CD8-positive, alpha-beta memory T cell (primary cell): ENCODE data around the gene PPP1R1B. TPM values are rescaled to one million over a fixed set of nuclear protein-coding genes. Genes with fewer than 3 reads are reported as not detected.

ENCODE experiments used
- CTCF ChIA-PET: fragments of 350-600 bp; sonication (Branson Sonifier 250); formaldehyde crosslinking; loops from one replicate; lab custom pipeline; 2021; ENCODE audit warnings: antibody characterized with exemption; lab: Charles Lee
- POLR2A ChIA-PET: fragments of 350-600 bp; sonication (Branson Sonifier 250); formaldehyde crosslinking; loops from one replicate; lab custom pipeline; 2021; ENCODE audit warnings: antibody characterized with exemption; lab: Charles Lee
- DNase-seq, 5 donors: peaks; one replicate each; pipeline versions ENCODE4 v3.0.0 to v3.0.0-alpha.2; 2020 to 2022; ENCODE audit warnings: mixed read lengths in 1 of 5
- H3K27ac ChIP-seq: one replicate; pipeline ENCODE4 v1.7.0; 2013; ENCODE audit warnings: low read depth, mild to moderate bottlenecking, low read length, moderate library complexity
- H3K27me3 ChIP-seq: 2 replicates; pipeline ENCODE4 v1.7.0; 2013; ENCODE audit warnings: low read length, mild to moderate bottlenecking; ENCODE audit not compliant: insufficient read depth, poor library complexity, severe bottlenecking
- H3K36me3 ChIP-seq: 2 replicates; pipeline ENCODE4 v1.7.0; 2013; ENCODE audit warnings: mild to moderate bottlenecking, low read length, moderate library complexity; ENCODE audit not compliant: insufficient read depth
- H3K4me1 ChIP-seq: 2 replicates; pipeline ENCODE4 v1.7.0; 2013; ENCODE audit warnings: mild to moderate bottlenecking, low read length, moderate library complexity; ENCODE audit not compliant: insufficient read depth
- H3K4me3 ChIP-seq: 2 replicates; pipeline ENCODE4 v1.7.0; 2013; ENCODE audit warnings: mild to moderate bottlenecking, low read length
- H3K9me3 ChIP-seq: 2 replicates; pipeline ENCODE4 v1.7.0; 2013; ENCODE audit warnings: mild to moderate bottlenecking, low read length
- H3K27ac Mint-ChIP-seq, 8 donors: one replicate each; pipeline ENCODE4 v1.8.0; 2020 to 2021; ENCODE audit warnings: mixed read lengths in 8 of 8, mild to moderate bottlenecking in 6 of 8, inconsistent platforms in 3 of 8, moderate library complexity in 3 of 8
- H3K27me3 Mint-ChIP-seq, 2 donors: one replicate each; pipeline ENCODE4 v1.8.0; 2020 to 2021; ENCODE audit warnings: mixed read lengths in 2 of 2, mild to moderate bottlenecking in 1 of 2, moderate library complexity in 1 of 2
- H3K36me3 Mint-ChIP-seq, 3 donors: one replicate each; pipeline ENCODE4 v1.8.0; 2020 to 2021; ENCODE audit warnings: mixed read lengths in 3 of 3, inconsistent platforms in 1 of 3, mild to moderate bottlenecking in 1 of 3
- H3K4me1 Mint-ChIP-seq, 3 donors: one replicate each; pipeline ENCODE4 v1.8.0; 2020 to 2021; ENCODE audit warnings: mixed read lengths in 3 of 3, inconsistent platforms in 1 of 3, mild to moderate bottlenecking in 1 of 3
- H3K4me3 Mint-ChIP-seq, 7 donors: one replicate each; pipeline ENCODE4 v1.8.0; 2020 to 2021; ENCODE audit warnings: mixed read lengths in 7 of 7, mild to moderate bottlenecking in 6 of 7, moderate library complexity in 4 of 7, inconsistent platforms in 2 of 7
- H3K9me3 Mint-ChIP-seq, 5 donors: one replicate each; pipeline ENCODE4 v1.8.0; 2020 to 2022; ENCODE audit warnings: mixed read lengths in 5 of 5, mild to moderate bottlenecking in 3 of 5, moderate library complexity in 2 of 5, inconsistent platforms in 1 of 5
- polyA plus RNA-seq: library from polyadenylated mRNA; unstranded; fragments of 300-500 nt; fragmentation: Illumina TruSeq; gene quantifications from one replicate; pipeline ENCODE4 v1.2.3, GENCODE V29; 2021
- total RNA-seq, 2 experiments: library from RNA; stranded (reverse); gene quantifications; one replicate each; pipeline ENCODE4 v1.2.3, GENCODE V29; 2021

The PPP1R1B gene
- total and polyA plus RNA-seq, 3 experiments from 2014 or later, result not detected

- Mint-ChIP-seq H3K9me3 (no peaks in the 10 kb centered on the region), H3K27me3 (no peaks in the 10 kb centered on the region), H3K27ac (peak overlapping the region in 7 of 8 donors; percentile 28 to 88 (median 70)), H3K4me1 (peaks cover 70 to 89% (median 80%) of the 10 kb centered on the region in 3 donors), H3K4me3 (peak overlapping the region; percentile 34 to 77 (median 57)), H3K36me3 (peaks cover 0 to 22% (median 0%) of the 10 kb centered on the region in 3 donors)
- Histone ChIP-seq H3K9me3 (no peaks in the 10 kb centered on the region), H3K27me3 (no peaks in the 10 kb centered on the region), H3K4me1 (peaks cover 78% of the 10 kb centered on the region), H3K27ac (no peak overlapping the region), H3K36me3 (no peaks in the 10 kb centered on the region), H3K4me3 (no peak overlapping the region)
- ChIA-PET CTCF (interaction anchor here (1.0 to 5.1 kb wide), 2 partner anchors 13 to 18 kb away, joined by 4 to 34 read pairs; no protein-coding TSS in a partner anchor), POLR2A (no interaction called here)
- no peak for DNase-seq
Measured at GRCh38 chr17:39639566-39640458, 13.1 kb downstream of the PPP1R1B start.

GRCh38 chr17:39640591-39641031, 13.9 kb downstream of the PPP1R1B start:
- H3K4me1 Mint-ChIP-seq, result peaks cover 74 to 93% (median 83%) of the 10 kb centered on the region in 3 donors
- Histone ChIP-seq H3K4me3 (no peak overlapping the region), H3K4me1 (peaks cover 78% of the 10 kb centered on the region), H3K27ac (no peak overlapping the region), H3K36me3 (no peaks in the 10 kb centered on the region), H3K9me3 (no peaks in the 10 kb centered on the region), H3K27me3 (no peaks in the 10 kb centered on the region)
- peaks cover 0 to 26% (median 0%) of the 10 kb centered on the region in 3 donors for H3K36me3 Mint-ChIP-seq
- no peaks in the 10 kb centered on the region for H3K9me3 Mint-ChIP-seq
- DNase-seq, result no peak
- ChIA-PET POLR2A (no interaction called here), CTCF (interaction anchor here (1.0 to 5.1 kb wide), 3 partner anchors 12 to 19 kb away, joined by 4 to 34 read pairs (median 5); no protein-coding TSS in a partner anchor)
- peak overlapping the region in 4 of 8 donors; percentile 32 to 78 (median 52) for H3K27ac Mint-ChIP-seq
- peak overlapping the region in 4 of 7 donors; percentile 35 to 59 (median 54) for H3K4me3 Mint-ChIP-seq
- no peaks in the 10 kb centered on the region for H3K27me3 Mint-ChIP-seq

GRCh38 chr17:39641097-39641496, 14.3 kb downstream of the PPP1R1B start:
- H3K4me1 ChIP-seq, result peaks cover 75% of the 10 kb centered on the region
- peak overlapping the region in 1 of 7 donors; percentile 8 for H3K4me3 Mint-ChIP-seq
- no peak overlapping the region for H3K27ac ChIP-seq
- H3K9me3 Mint-ChIP-seq, result no peaks in the 10 kb centered on the region
- POLR2A ChIA-PET, result no interaction called here
- no peaks in the 10 kb centered on the region for H3K36me3 ChIP-seq
- H3K27ac Mint-ChIP-seq, result peak overlapping the region in 1 of 8 donors; percentile 73
- H3K9me3 ChIP-seq, result no peaks in the 10 kb centered on the region
- H3K36me3 Mint-ChIP-seq, result peaks cover 0 to 26% (median 0%) of the 10 kb centered on the region in 3 donors
- peak overlapping the region; percentile 8 for H3K4me3 ChIP-seq
- DNase-seq, result no peak
- CTCF ChIA-PET, result interaction anchor here (1.0 to 5.1 kb wide), 3 partner anchors 12 to 19 kb away, joined by 4 to 34 read pairs (median 5); no protein-coding TSS in a partner anchor
- H3K4me1 Mint-ChIP-seq, result peaks cover 73 to 91% (median 84%) of the 10 kb centered on the region in 3 donors
- H3K27me3 ChIP-seq, result no peaks in the 10 kb centered on the region
- H3K27me3 Mint-ChIP-seq, result no peaks in the 10 kb centered on the region

- CTCF ChIA-PET, result interaction anchor here (1.4 to 5.1 kb wide), 2 partner anchors 11 to 19 kb away, joined by 5 to 34 read pairs; no protein-coding TSS in a partner anchor
- peaks cover 0 to 26% (median 0%) of the 10 kb centered on the region in 3 donors for H3K36me3 Mint-ChIP-seq
- H3K27ac ChIP-seq, result no peak overlapping the region
- H3K9me3 Mint-ChIP-seq, result no peaks in the 10 kb centered on the region
- no peak overlapping the region for H3K4me3 Mint-ChIP-seq
- no peaks in the 10 kb centered on the region for H3K27me3 ChIP-seq
- no peaks in the 10 kb centered on the region for H3K36me3 ChIP-seq
- no peaks in the 10 kb centered on the region for H3K9me3 ChIP-seq
- no peaks in the 10 kb centered on the region for H3K27me3 Mint-ChIP-seq
- peak overlapping the region in 3 of 8 donors; percentile 10 to 84 (median 26) for H3K27ac Mint-ChIP-seq
- no peak for DNase-seq
- peaks cover 66 to 86% (median 79%) of the 10 kb centered on the region in 3 donors for H3K4me1 Mint-ChIP-seq
- H3K4me1 ChIP-seq, result peaks cover 67% of the 10 kb centered on the region
- POLR2A ChIA-PET, result no interaction called here
- peak overlapping the region; percentile 8 for H3K4me3 ChIP-seq
Measured at GRCh38 chr17:39641883-39642282, 15.1 kb downstream of the PPP1R1B start.

GRCh38 chr17:39642291-39643074, 15.7 kb downstream of the PPP1R1B start:
- no peak overlapping the region for H3K4me3 ChIP-seq
- Mint-ChIP-seq H3K27me3 (no peaks in the 10 kb centered on the region), H3K4me3 (peak overlapping the region in 2 of 7 donors; percentile 2 to 44), H3K36me3 (peaks cover 0 to 23% (median 0%) of the 10 kb centered on the region in 3 donors), H3K27ac (peak overlapping the region in 6 of 8 donors; percentile 38 to 92 (median 64)), H3K9me3 (no peaks in the 10 kb centered on the region), H3K4me1 (peaks cover 63 to 88% (median 77%) of the 10 kb centered on the region in 3 donors)
- no peak overlapping the region for H3K27ac ChIP-seq
- no peaks in the 10 kb centered on the region for H3K27me3 ChIP-seq
- H3K9me3 ChIP-seq, result no peaks in the 10 kb centered on the region
- H3K4me1 ChIP-seq, result peaks cover 67% of the 10 kb centered on the region
- no peak for DNase-seq
- no peaks in the 10 kb centered on the region for H3K36me3 ChIP-seq
- ChIA-PET CTCF (interaction anchor here (1.5 kb wide), 1 partner anchor 11 kb away, joined by 3 read pairs; no protein-coding TSS in a partner anchor), POLR2A (no interaction called here)

GRCh38 chr17:39643271-39643670, 16.5 kb downstream of the PPP1R1B start:
- H3K36me3 ChIP-seq, result no peaks in the 10 kb centered on the region
- peaks cover 60% of the 10 kb centered on the region for H3K4me1 ChIP-seq
- Mint-ChIP-seq H3K9me3 (no peaks in the 10 kb centered on the region), H3K4me1 (peaks cover 55 to 83% (median 69%) of the 10 kb centered on the region in 3 donors), H3K27me3 (no peaks in the 10 kb centered on the region), H3K27ac (peak overlapping the region in 5 of 8 donors; percentile 38 to 66 (median 61)), H3K36me3 (peaks cover 0 to 19% (median 0%) of the 10 kb centered on the region in 3 donors), H3K4me3 (no peak overlapping the region)
- no peaks in the 10 kb centered on the region for H3K27me3 ChIP-seq
- no peak for DNase-seq
- no peaks in the 10 kb centered on the region for H3K9me3 ChIP-seq
- ChIA-PET CTCF (interaction anchor here (1.5 to 2.8 kb wide), 2 partner anchors 11 to 21 kb away, joined by 3 to 10 read pairs; no protein-coding TSS in a partner anchor), POLR2A (no interaction called here)
- H3K27ac ChIP-seq, result no peak overlapping the region
- H3K4me3 ChIP-seq, result no peak overlapping the region

GRCh38 chr17:39647256-39647655, 20.5 kb downstream of the PPP1R1B start:
- Mint-ChIP-seq H3K4me3 (no peak overlapping the region), H3K27ac (peak overlapping the region in 1 of 8 donors; percentile 50), H3K27me3 (no peaks in the 10 kb centered on the region), H3K36me3 (peaks cover 0 to 29% (median 0%) of the 10 kb centered on the region in 3 donors), H3K9me3 (peaks cover 0 to 2% (median 0%) of the 10 kb centered on the region in 5 donors), H3K4me1 (peaks cover 51 to 77% (median 66%) of the 10 kb centered on the region in 3 donors)
- no peak overlapping the region for H3K27ac ChIP-seq
- H3K27me3 ChIP-seq, result no peaks in the 10 kb centered on the region
- ChIA-PET POLR2A (no interaction called here), CTCF (interaction anchor here (0.9 to 2.8 kb wide), 2 partner anchors 17 to 24 kb away, joined by 3 to 15 read pairs; no protein-coding TSS in a partner anchor)
- H3K4me3 ChIP-seq, result no peak overlapping the region
- H3K9me3 ChIP-seq, result no peaks in the 10 kb centered on the region
- no peak for DNase-seq
- H3K4me1 ChIP-seq, result peaks cover 21% of the 10 kb centered on the region
- H3K36me3 ChIP-seq, result no peaks in the 10 kb centered on the region
